Iris pigment epithelial cell (primary cell): ENCODE measurements around the gene COQ9.
"Not testable (repeated sequence)": the region's sequence is repeated elsewhere in the genome, so short reads cannot be mapped to it uniquely, and the experiment has no call there.

Experiments used
- DNase-seq: peaks from one replicate; pipeline ENCODE4 v3.0.0-alpha.2; 2011; ENCODE audit warnings: low read depth

The COQ9 gene

DNA sequence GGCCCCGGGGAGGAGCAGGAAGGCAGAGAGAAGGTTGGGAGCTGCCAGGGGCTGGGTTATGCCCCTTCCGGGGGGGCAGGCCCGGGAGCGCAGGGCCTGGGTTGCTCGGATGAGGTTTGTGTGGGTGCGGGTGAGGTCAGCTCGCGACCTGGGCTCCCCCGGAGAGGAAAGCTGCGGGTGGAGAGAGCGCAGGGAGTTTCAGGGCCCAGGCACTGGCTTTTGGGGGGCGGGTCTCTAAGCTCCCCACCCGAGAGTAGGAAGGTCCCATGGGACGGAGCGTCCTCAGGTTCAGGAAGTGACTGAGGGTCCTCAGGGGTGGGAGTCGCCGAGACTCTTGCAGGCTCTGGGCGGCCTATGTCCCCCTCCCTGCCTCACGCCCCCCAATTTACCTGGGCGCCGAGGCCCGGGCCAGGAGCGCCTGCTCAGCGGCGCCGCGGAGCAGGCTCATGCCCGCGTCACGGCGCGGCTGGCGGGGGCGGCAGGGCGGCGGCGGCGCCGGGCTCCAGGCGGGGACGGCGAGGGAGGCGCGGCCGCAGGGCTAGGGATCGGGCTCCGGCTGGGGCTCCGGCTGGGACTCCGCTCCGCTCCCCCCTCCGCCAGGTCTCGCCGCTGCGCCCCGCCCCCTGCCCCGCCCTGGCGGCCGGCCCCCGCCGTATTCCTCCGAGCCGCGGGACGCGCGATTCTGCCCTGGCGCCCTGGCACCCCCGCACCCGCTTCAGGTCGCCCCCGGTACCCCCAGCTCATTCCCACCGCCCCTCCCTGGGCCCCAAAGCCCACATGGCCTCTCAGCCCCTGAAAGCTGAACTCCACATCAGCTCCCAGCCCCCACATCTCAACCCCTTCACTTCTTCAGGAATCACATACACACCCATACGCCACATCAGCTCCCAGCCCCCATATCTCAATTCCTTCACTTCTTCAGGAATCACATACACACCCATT lies 38.9 kb downstream of the COQ9 start, which contains the start of gene DOK4:
Gene DOK4 (minus strand): TSS at position 578 of the 942 bp plus-strand sequence. CDS start 6,986 bp downstream, outside the sequence.
- DNase-seq, result peak; percentile 69

DNA sequence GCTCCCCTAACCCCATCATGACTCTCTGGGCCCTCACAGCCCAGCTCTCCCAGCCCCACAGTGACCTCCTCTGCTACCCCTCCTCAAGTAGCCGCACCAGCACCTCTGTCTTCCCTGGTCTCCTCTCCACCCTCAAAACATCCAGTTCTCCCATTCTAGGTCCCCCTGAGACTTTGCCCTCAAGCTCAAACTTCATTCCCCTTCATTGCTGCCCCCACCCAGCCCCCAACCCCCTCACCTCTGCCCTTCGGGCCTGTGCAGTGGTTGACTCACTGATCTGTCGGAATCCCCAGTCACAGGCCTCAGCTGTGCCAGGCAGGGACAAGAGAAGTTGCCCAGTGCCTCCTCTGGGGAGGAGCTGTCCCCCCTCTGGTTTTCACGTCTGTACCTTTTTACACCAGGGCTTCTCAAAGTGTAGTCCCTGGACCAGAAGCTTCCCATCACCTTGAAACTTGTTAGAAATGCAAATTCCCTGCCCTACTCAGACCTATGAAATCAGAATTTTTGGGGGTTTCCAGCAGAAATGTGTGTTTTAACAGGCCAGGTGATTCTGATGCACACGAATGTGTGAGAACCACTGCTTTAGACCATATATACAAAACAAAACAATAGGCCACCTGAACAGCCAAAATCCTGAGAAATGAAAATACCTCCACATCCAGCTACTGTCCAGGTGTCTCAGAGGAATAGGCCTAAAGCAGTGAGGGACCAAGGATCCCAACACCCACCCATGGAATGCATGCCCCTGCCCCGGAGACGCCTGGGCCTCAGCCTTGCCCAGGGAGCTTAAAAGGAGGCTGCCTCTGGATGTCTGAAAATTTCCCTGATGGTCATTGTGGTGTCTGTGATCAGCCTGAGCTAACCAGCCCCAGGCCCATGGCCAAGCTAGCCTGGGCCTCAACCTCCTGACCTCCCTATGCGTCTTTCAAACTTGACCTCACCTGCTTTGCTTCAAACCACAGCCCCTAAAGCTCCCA lies 39.9 kb downstream of the COQ9 start:
- no peak for DNase-seq

DNA sequence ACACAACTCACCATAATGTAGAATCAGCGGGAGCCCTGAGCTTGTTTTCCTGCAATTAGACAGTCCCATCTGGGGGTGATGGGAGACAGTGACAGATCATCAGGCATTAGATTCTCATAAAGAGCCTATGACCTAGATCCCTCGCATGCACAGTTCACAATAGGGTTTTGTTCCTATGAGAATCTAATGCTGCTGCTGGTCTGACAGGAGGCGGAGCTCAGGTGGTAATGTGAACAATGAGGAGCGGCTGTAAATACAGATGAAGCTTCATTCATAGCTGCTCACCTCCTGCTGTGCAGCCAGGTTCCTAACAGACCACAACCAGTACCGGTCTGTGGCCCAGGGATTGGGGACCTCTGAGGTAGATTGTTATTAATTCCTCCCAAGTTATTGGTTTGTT lies 42.0 kb downstream of the COQ9 start:
- no peak for DNase-seq

DNA sequence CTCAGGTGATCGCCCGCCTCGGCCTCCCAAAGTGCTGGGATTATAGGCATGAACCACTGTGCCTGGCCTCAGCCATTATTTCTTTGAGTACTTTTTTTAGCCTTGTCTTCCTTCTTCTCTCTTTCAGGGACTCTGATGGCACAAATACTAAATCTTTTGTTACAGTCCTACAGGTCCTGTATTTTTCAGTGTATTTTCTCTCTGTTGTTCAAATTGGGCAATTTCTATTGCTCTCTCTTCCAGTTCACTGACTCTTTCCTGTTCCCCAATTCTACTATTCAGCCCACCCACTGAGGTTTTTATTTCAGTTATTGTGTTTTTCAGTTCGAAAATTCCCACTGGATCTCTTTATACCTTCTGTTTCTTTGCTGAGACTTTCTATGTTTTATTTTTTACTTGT lies 46.5 kb downstream of the COQ9 start:
- no peak for DNase-seq

DNA sequence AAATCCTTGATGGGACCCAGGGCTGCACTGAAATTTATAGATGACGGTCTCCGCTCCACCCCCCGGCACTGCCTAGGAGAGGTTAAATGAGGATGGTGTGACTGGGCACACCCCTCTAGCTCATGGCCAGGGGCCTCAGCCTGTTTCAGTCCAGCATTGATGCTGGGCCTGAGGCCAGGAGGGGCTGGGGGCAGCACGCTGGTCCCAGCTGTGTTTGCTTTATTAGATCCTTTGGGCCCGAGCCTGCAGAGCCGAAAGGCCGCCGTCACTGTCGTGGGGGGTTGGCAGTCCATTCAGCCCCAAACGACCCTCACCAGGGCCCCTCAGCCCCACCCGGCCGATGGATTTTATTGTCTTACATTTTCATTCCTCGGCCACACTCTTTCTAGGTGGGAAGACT lies 49.8 kb downstream of the COQ9 start:
- DNase-seq, result no peak

- no peak for DNase-seq
These were observed 50.8 kb downstream of the COQ9 start for GRCh38 chr16:57498031-57498430.

DNA sequence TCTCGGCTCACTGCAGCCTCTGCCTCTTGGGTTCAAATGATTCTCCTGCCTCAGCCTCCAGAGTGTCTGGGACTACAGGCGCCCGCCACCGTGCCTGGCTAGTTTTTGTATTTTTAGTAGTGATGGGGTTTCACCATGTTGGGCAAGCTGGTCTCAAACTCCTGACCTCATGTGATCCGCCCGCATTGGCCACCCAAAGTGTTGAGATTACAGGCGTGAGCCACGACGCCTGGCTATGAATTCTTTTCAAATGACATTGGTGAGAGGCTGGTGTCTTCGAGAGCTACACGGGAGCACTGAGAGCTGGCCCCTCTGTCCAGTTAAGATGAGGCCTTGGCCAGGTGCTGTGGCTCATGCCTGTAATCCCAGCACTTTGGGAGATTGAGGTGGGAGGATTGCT lies 52.7 kb downstream of the COQ9 start:
- DNase-seq, result not testable (repeated sequence)

DNA sequence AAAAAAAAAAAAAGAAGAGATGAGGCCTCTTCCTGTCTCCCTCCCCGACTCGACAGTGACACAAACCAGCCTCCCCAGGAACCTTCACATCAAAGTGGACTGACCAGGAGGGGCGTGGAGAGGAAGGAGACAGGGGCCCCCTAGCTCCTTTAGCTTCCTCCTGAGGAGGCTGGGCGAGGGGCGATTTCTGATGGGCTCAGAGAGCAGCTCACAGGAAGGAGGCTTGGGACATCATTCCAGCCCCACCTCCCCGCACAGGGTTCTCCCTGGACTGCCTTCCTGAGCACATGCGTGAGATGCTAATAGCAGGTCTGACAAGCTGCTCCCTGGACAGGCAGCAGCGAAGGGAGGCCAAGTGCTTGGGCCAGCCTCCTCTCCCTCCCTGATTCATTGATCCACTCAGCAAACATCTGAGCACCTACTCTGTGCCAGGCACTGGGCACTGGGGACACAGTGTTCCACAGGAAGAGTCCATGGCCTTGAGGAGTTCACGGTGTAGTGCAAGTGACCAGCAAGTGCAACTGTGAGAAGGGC lies 53.4 kb downstream of the COQ9 start:
- no peak for DNase-seq

- DNase-seq, result no peak
These were observed 54.2 kb downstream of the COQ9 start for GRCh38 chr16:57501492-57501891.

GRCh38 chr16:57502048-57502775 lies 54.9 kb downstream of the COQ9 start:
- DNase-seq, result no peak

- no peak for DNase-seq
These were observed 56.1 kb downstream of the COQ9 start for GRCh38 chr16:57503366-57503765.

DNA sequence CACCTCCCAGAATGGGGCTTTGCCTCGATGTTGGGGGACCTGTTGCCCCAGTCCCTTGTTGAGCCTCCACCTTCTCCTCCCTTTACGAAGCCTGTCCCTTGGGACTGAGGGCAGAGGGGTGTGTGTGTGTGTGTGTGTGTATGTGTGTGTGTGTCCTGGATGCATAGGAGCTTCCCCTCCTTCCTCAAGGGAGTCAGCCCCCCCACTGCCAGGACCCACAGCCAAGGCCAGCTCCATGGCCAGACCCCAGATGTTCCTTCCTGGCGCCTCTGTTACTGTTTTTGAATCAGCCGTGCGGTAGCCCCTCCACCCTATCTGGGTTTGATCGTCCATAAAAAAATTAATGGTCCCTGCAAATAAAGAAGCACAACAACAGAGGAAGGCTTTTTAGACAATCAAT lies 56.7 kb downstream of the COQ9 start:
- DNase-seq, result no peak

DNA sequence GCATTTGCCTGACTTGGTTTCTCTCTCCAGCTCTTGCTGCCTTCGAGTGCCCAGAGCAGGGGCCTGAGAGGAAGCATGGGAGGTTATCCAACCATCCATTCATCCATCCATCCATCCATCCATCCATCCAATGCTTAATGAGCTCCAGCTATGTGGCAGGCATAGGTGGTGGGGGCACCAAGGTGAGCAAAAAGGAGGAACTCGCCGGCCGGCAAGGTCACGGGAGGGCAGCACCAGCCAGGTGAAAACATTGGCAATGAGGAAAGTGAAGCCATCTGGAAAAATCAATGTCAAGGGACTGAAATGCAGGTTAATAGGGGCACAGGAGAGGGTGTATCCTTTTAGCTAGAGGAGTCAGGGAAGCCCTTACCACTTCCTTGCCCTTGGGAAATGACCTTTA lies 57.2 kb downstream of the COQ9 start:
- DNase-seq, result no peak

- DNase-seq, result no peak
These were observed 57.9 kb downstream of the COQ9 start for GRCh38 chr16:57505169-57505568.

DNA sequence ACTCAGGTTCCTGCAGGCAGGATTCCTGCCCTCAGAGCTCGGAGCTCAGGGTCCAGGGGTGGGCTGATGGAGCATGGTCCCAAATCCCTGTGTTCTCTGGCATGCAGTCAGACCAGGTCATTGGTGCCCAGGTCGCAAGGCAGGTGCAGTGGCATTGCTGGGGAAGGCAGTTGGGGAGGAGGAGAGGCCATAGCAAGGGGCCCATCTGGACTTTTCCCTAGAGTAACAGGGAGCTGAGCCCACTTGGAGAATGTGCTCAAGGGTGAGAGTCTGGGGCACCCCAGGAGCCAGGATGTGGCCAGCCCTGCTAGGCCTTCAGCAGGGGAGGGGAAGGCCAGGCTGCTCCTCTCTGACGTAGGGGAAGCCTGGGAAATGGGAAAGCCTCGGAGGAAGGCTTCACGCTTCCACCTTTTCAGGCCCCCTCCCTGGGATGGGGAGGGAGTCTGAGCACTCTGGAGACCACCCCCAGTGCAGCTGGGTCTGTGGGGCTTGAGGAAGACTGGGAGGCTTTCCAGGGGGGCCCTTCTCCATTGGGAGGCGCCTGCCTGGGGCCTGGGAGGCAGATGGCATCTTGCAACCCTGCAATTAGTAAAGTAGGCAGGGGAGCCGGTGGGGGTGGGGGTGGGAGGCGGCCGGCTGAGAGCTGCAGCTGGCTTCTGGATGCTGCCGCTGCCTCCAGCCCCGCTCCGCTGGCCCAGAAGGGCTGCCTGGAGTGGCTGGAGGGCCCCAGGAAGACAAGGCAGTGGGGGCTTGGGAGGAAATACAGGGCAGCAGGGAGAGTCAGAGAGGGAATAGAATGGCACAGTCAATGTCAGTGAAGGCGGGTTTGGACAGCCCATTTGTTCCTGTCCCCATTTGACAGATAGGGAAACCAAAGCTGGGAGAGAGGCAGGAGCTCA lies 60.1 kb downstream of the COQ9 start:
- no peak for DNase-seq

DNA sequence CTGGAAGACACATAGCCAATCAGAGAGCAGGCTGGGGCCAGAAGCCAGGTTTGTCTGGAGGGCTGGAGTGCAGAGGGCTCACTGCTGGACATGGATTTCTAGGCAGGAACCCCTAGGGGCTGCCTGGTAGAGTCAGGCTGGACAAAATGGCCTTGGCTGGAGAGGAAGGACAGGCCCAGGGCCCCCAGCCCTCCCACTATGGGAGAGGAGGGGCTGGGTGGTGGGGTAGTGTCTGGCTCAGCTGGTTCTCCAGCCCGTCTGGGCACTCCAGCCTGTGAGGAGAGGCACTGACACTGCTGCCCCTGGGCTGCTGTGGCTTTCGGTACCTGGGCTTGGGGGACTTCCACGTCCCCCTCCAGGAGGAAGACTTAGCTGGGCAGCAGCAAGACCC lies 60.8 kb downstream of the COQ9 start:
- no peak for DNase-seq

DNA sequence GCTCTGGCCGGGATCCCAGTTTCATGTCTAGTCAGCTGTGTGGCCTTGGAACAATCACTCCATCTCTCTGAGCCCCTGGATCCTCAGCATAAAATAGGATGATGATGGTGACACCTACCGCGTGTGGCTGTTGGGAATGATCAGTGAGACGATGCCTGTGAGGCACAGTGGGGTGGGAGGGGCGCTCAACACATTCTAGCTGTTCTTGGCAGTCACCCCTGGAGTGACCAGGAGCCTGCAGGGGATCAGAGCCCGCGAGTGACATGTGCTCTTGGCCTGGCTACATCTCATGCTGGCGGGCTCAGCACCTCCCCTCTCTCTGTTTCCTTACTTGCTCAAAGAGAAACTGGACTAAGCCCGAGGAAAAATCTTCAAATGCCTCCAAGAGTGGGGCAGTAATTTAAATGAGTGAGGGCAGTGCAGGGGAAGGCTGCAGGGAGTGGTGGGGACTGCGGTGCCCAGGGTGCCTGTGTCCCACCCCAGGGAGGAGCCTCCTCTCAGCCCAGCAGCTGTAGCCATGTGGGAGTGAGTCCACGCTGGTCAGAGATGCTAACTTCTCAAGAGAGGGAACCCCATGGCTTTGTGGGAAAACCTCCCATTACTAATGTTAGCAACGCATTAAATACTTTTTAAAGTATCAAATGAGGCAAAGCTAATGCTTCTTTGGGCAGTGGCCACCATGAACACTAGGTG lies 62.1 kb downstream of the COQ9 start:
- DNase-seq, result no peak

- no peak for DNase-seq
These were observed 63.0 kb downstream of the COQ9 start for GRCh38 chr16:57510016-57510871.
